Psoas muscle (tissue), 8 donors: ENCODE data around the gene CCDC146. TPM values are rescaled to one million over a fixed set of nuclear protein-coding genes. Genes with fewer than 3 reads are reported as not detected.

Source experiments
- ATAC-seq, 4 donors: fragments of 200-7000 bp; cut with Tn5 transposase; one replicate each; pipeline ENCODE4 v1.9.1; 2020; ENCODE audit warnings: moderate library complexity in 3 of 4, mild to moderate bottlenecking in 2 of 4
- DNase-seq, 2 donors: peaks; one replicate each; pipeline ENCODE4 v3.0.0-alpha.2; 2020
- H3K27ac ChIP-seq: fragments of 200-600 bp; one replicate; pipeline ENCODE4 v1.8.0; 2022
- H3K27me3 ChIP-seq, 3 donors: fragments of 200-600 bp in 1 of 3; one replicate each; pipeline versions ENCODE4 v1.6.1 to v1.8.0; 2013 to 2022; ENCODE audit warnings: low read length in 2 of 3, mild to moderate bottlenecking in 2 of 3, moderate library complexity in 1 of 3; ENCODE audit not compliant: insufficient read depth in 3 of 3
- H3K36me3 ChIP-seq, 2 donors: fragments of 200-600 bp in 1 of 2; one replicate each; pipeline versions ENCODE4 v1.6.1 to v1.8.0; 2013 to 2022; ENCODE audit warnings: low read depth in 1 of 2, mild to moderate bottlenecking in 1 of 2, moderate library complexity in 1 of 2; ENCODE audit not compliant: insufficient read depth in 1 of 2
- H3K4me1 ChIP-seq: fragments of 200-600 bp; one replicate; pipeline ENCODE4 v1.8.0; 2022
- H3K4me3 ChIP-seq: fragments of 200-600 bp; one replicate; pipeline ENCODE4 v1.8.0; 2022; ENCODE audit warnings: mild to moderate bottlenecking
- H3K9me3 ChIP-seq: fragments of 200-600 bp; one replicate; pipeline ENCODE4 v1.8.0; 2022
- WGBS, 3 donors: extraction: QIAGEN DNeasy Blood & Tissue Kit; methylation state at CpG; one replicate each; pipeline versions ENCODE4 v1.1.6 to v1.1.7; 2013; 5-methylcytosine and 5-hydroxymethylcytosine counted together
- intact Hi-C, 2 donors: fragments of 100-400 bp; cut with DNase I; formaldehyde crosslinking; loops; one replicate each; pipeline versions ENCODE4 v1.11.0 to v1.14.2; 2022
- polyA plus RNA-seq, 3 donors: library from polyadenylated mRNA; stranded (reverse); fragments of 200-250 nt; gene quantifications; one replicate each; pipeline ENCODE4 v1.2.3, GENCODE V29; 2013
- total RNA-seq, 4 donors: library from RNA; stranded (reverse); fragmentation: NEBNext Ultra II Directional in 2 of 4; extraction: Animal tissue kit (Norgen Biotek cat#: 25700) in 2 of 4; gene quantifications; one replicate each; pipeline versions ENCODE4 v1.2.1 to v1.2.4, GENCODE V29; 2021 to 2023
- TF ChIP-seq, protein P1 (sequence below): fragments of 200-600 bp; IDR thresholded peaks from one replicate; pipeline ENCODE4 v1.8.0; 2022; ENCODE audit warnings: antibody characterized with exemption
- donor health status: healthy with polysubstance abuse.
- donor health status: DM: no; HTN: no; CAD: no; lungs with moderate emphysema.
- donor health status: Bipolar disorder and iron deficiency.
- donor health status: healthy.
- donor health status: DM: yes; HTN: yes; CAD: no.
- donor health status: DM: no; HTN: no; CAD: no.
- donor health status: DM: no; HTN: no; CAD: no.
- donor health status: DM: yes; HTN: yes; CAD: no.

CCDC146 gene
- total and polyA plus RNA-seq, 7 donors: 1.2 to 3.5 (median 1.9) TPM

DNA sequence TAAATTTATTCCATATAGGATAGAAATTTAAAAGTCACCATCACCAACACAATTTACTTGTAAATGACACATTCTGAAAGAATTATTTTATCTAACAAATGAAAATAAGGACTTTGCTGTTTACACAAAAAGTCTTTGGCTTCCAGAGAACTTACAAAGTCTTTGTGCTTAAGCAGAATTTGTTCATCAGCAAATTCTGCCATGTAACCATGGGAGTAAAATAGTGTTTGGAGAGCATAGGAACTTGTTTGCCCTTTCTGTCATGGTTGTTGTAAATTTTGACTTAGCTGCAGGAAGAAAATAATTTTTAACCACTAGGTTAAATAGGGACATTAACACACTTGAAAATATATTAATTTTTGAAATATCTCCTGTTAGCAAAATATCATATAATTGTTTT is 62.0 kb downstream of the CCDC146 start:
- ATAC-seq: no peak
- no peak overlapping the region for H3K27ac ChIP-seq
- no peaks in the 10 kb centered on the region for H3K36me3 ChIP-seq
- H3K9me3 ChIP-seq: no peaks in the 10 kb centered on the region
- TF ChIP-seq, protein P1, sequence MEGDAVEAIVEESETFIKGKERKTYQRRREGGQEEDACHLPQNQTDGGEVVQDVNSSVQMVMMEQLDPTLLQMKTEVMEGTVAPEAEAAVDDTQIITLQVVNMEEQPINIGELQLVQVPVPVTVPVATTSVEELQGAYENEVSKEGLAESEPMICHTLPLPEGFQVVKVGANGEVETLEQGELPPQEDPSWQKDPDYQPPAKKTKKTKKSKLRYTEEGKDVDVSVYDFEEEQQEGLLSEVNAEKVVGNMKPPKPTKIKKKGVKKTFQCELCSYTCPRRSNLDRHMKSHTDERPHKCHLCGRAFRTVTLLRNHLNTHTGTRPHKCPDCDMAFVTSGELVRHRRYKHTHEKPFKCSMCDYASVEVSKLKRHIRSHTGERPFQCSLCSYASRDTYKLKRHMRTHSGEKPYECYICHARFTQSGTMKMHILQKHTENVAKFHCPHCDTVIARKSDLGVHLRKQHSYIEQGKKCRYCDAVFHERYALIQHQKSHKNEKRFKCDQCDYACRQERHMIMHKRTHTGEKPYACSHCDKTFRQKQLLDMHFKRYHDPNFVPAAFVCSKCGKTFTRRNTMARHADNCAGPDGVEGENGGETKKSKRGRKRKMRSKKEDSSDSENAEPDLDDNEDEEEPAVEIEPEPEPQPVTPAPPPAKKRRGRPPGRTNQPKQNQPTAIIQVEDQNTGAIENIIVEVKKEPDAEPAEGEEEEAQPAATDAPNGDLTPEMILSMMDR: no peak
- no peaks in the 10 kb centered on the region for H3K27me3 ChIP-seq
- DNase-seq: no peak
- no peak overlapping the region for H3K4me3 ChIP-seq
- intact Hi-C loops: no loop called here
- H3K4me1 ChIP-seq: no peaks in the 10 kb centered on the region

DNA sequence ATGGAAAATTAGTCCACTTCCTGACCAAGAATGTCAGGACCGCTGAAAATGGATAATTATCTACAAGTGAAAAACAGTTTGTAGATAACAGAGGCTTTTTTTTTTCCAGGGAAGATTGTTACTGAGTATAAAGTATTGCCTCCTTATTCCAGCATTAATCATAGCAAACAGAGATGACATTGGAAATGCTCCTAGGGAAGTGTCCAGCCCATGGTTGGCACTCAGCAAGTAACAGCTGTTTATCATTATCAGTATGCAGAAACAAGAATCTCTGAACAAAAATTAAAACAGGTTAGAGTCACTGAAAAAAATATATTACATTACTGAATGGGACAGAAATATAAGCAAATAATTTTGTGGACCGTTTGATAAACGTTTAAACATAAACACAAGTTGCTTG is 62.6 kb downstream of the CCDC146 start:
- ATAC-seq (no peak), DNase-seq (no peak)
- Histone ChIP-seq H3K36me3 (no peaks in the 10 kb centered on the region), H3K4me3 (no peak overlapping the region), H3K27ac (no peak overlapping the region), H3K9me3 (no peaks in the 10 kb centered on the region), H3K4me1 (no peaks in the 10 kb centered on the region), H3K27me3 (no peaks in the 10 kb centered on the region)
- WGBS, 3 donors: 14 to 22% (median 15%) methylated on average over 3 of the region's 3 CpGs
- intact Hi-C loops: no loop called here
- TF ChIP-seq, protein P1: no peak

DNA sequence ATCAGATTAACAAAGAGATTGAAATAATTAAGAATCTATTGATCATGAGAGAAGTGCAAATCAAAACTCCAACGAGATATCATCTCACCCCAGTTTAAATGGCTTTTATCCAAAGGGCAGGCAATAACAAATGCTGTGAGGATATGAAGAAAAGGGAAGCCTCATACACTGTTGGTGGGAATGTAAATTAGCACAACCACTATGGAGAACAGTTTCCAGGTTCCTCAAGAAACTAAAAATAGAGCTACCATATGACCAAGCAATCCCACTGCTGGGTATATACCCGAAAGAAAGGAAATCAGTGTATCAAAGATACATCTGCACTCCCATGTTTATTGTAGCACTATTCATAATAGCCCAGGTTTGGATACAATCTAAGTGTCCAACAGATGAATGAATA is 63.5 kb downstream of the CCDC146 start:
- ATAC-seq (no peak), DNase-seq (no peak)
- WGBS, 3 donors: 61 to 73% (median 66%) methylated on average over 2 of the region's 2 CpGs
- H3K27ac ChIP-seq: no peak overlapping the region
- H3K4me3 ChIP-seq: no peak overlapping the region
- TF ChIP-seq, protein P1: no peak
- no peaks in the 10 kb centered on the region for H3K4me1 ChIP-seq
- no peaks in the 10 kb centered on the region for H3K36me3 ChIP-seq
- intact Hi-C loops: no loop called here
- H3K27me3 ChIP-seq: no peaks in the 10 kb centered on the region
- H3K9me3 ChIP-seq: no peaks in the 10 kb centered on the region

DNA sequence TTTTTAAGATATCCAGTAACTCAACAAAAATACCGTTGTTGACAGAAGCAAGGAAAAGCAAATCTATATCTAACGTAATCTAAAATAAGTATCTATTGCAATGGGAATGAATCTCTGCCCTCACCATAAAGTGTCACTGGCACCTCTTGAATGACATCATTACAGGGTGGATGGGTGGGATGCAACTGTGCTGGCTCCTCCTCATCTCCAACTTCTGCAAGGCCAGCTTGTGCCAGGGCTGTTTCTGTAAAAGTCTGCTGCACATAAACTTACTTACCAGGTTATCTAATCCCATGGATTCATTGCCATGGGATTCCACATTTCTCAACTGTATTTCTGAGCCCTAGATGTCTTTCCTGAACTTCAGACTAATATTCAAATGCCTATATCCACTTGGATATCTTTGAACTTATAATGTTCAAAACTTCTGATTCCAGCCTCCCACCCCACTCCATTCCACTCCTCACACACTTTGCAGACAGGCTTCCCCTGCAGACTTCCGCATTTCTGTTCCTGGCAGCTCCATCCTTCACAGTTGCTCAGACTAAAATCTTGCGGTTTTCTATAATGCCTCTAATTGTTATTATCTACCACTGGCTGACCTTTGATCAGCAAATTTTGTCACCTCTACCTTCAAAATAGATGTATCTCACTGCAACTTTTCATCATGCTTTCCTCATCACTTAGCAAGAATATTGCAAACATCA is 66.5 kb downstream of the CCDC146 start:
- no peak overlapping the region for H3K4me3 ChIP-seq
- DNase-seq: no peak
- intact Hi-C loops: no loop called here
- H3K27me3 ChIP-seq: no peaks in the 10 kb centered on the region
- 67 to 83% (median 73%) methylated on average over 4 of the region's 4 CpGs for WGBS, 3 donors
- ATAC-seq: no peak
- H3K27ac ChIP-seq: no peak overlapping the region
- no peaks in the 10 kb centered on the region for H3K36me3 ChIP-seq
- no peaks in the 10 kb centered on the region for H3K9me3 ChIP-seq
- H3K4me1 ChIP-seq: no peaks in the 10 kb centered on the region
- TF ChIP-seq, protein P1: no peak

DNA sequence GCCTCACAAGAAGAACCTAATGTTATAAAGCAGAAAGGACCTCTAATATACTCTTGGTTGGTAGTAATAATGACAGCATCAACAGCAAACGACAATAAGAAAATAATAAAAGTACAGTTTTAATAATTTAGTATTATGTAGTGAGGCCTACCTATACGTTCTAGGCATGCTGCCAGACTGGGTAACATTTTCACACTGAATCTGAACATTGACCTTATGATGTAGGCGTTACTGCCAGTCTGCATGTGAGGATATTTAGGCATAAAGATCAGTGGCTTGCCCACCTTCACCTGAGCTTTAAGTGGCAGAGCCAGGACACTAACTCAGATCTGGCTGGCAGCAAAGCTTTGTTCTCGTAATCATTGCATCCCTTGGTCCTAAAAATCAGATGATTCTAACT is 74.7 kb downstream of the CCDC146 start:
- intact Hi-C loops: no loop called here
- no peaks in the 10 kb centered on the region for H3K4me1 ChIP-seq
- TF ChIP-seq, protein P1: no peak
- H3K27ac ChIP-seq: no peak overlapping the region
- no peaks in the 10 kb centered on the region for H3K9me3 ChIP-seq
- peak overlapping the region; percentile 61 for H3K4me3 ChIP-seq
- no peak for ATAC-seq
- 62 to 75% (median 66%) methylated on average over 4 of the region's 4 CpGs for WGBS, 3 donors
- no peaks in the 10 kb centered on the region for H3K27me3 ChIP-seq
- H3K36me3 ChIP-seq: no peaks in the 10 kb centered on the region
- DNase-seq: no peak
